Germinal center (tissue), 1 donor: Measurements from ENCODE around the gene GULP1.

Experiments used
- DNase-seq: peaks from one replicate; pipeline ENCODE4 v3.0.0; 2012; ENCODE audit warnings: mixed read lengths, low spot score

Gene GULP1

GRCh38 chr2:188379748-188380147, 88.1 kb downstream of the GULP1 start:
- DNase-seq: no peak

GRCh38 chr2:188380280-188380679, 88.6 kb downstream of the GULP1 start:
- DNase-seq: no peak

- DNase-seq: no peak
Observed at GRCh38 chr2:188381614-188382013, 89.9 kb downstream of the GULP1 start.

- no peak for DNase-seq
Observed at GRCh38 chr2:188382107-188382506, 90.4 kb downstream of the GULP1 start.

GRCh38 chr2:188383158-188383557, 91.5 kb downstream of the GULP1 start:
- DNase-seq: no peak

GRCh38 chr2:188385857-188386256, 94.2 kb downstream of the GULP1 start:
- no peak for DNase-seq

- DNase-seq: no peak
Observed at GRCh38 chr2:188388831-188389230, 97.2 kb downstream of the GULP1 start.

GRCh38 chr2:188391354-188391753, 99.7 kb downstream of the GULP1 start:
- no peak for DNase-seq

GRCh38 chr2:188394931-188395472, 103.3 kb downstream of the GULP1 start:
- no peak for DNase-seq

GRCh38 chr2:188395903-188396689, 104.4 kb downstream of the GULP1 start:
- no peak for DNase-seq

- no peak for DNase-seq
Observed at GRCh38 chr2:188399159-188399558, 107.5 kb downstream of the GULP1 start.

GRCh38 chr2:188403676-188404075, 112.0 kb downstream of the GULP1 start:
- DNase-seq: no peak

GRCh38 chr2:188404341-188405004, 112.8 kb downstream of the GULP1 start:
- DNase-seq: no peak

GRCh38 chr2:188406414-188406813, 114.7 kb downstream of the GULP1 start:
- DNase-seq: no peak

GRCh38 chr2:188410504-188411235, 119.0 kb downstream of the GULP1 start:
- no peak for DNase-seq

- no peak for DNase-seq
Observed at GRCh38 chr2:188412190-188412589, 120.5 kb downstream of the GULP1 start.

GRCh38 chr2:188414411-188414810, 122.7 kb downstream of the GULP1 start:
- no peak for DNase-seq

GRCh38 chr2:188414869-188415753, 123.4 kb downstream of the GULP1 start:
- no peak for DNase-seq

GRCh38 chr2:188415754-188416083, 124.0 kb downstream of the GULP1 start:
- DNase-seq: no peak

- DNase-seq: no peak
Observed at GRCh38 chr2:188416367-188416766, 124.7 kb downstream of the GULP1 start.

- DNase-seq: no peak
Observed at GRCh38 chr2:188422726-188423125, 131.1 kb downstream of the GULP1 start.

GRCh38 chr2:188425266-188425665, 133.6 kb downstream of the GULP1 start:
- DNase-seq: no peak
